Sigmoid colon (tissue), 4 donors: ENCODE measurements around the gene MNAT1.

Source experiments
- EP300 ChIP-seq, 4 donors: sonication (generic); formaldehyde crosslinking; IDR thresholded peaks; one replicate each; pipeline ENCODE4 v1.6.1; 2017; ENCODE audit warnings: antibody characterized with exemption in 4 of 4
- POLR2AphosphoS5 ChIP-seq, 4 donors: sonication (generic); formaldehyde crosslinking; IDR thresholded peaks; one replicate each; pipeline ENCODE4 v1.6.1; 2017; ENCODE audit warnings: antibody characterized with exemption in 4 of 4
- TF ChIP-seq, protein P1 (sequence below), 4 experiments: fragments of 450-650 bp in 3 of 4; fragments of 200-600 bp in 1 of 4; IDR thresholded peaks; one replicate each; pipeline ENCODE4 v1.5.1; 2016 to 2019; ENCODE audit warnings: antibody characterized with exemption in 4 of 4, mild to moderate bottlenecking in 3 of 4, moderate library complexity in 2 of 4

DNA sequence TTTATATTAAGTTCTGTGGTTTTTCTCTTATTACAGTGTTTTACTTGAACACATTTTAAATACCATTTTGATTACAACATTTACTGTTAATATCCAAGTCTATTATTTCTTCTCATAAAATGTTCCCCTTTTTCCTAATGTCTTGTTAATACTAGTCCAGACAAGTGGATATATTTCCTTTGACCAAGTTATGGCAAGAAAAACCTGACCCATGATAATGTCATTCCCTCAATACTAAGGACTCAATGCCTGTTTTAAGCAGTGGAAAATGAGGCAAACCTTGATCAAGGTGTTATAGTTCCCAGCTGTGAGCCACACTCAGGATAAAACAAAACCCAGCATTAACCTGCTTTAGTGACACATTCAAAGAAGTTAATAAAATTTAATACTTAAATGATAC is 234.1 kb downstream of the MNAT1 start:
- TF ChIP-seq, protein P1, sequence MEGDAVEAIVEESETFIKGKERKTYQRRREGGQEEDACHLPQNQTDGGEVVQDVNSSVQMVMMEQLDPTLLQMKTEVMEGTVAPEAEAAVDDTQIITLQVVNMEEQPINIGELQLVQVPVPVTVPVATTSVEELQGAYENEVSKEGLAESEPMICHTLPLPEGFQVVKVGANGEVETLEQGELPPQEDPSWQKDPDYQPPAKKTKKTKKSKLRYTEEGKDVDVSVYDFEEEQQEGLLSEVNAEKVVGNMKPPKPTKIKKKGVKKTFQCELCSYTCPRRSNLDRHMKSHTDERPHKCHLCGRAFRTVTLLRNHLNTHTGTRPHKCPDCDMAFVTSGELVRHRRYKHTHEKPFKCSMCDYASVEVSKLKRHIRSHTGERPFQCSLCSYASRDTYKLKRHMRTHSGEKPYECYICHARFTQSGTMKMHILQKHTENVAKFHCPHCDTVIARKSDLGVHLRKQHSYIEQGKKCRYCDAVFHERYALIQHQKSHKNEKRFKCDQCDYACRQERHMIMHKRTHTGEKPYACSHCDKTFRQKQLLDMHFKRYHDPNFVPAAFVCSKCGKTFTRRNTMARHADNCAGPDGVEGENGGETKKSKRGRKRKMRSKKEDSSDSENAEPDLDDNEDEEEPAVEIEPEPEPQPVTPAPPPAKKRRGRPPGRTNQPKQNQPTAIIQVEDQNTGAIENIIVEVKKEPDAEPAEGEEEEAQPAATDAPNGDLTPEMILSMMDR (IDR thresholded peaks at IDR 0.05), result no peak
- TF ChIP-seq POLR2AphosphoS5 (IDR thresholded peaks at IDR 0.05), result no peak
- no peak for TF ChIP-seq EP300 (IDR thresholded peaks at IDR 0.05)
